Measurements from ENCODE around the gene WARS2.
A peak's percentile ranks its signal among the peaks of the same experiment; 100 is the strongest.
"Not testable (repeated sequence)": the region's sequence is repeated elsewhere in the genome, so short reads cannot be mapped to it uniquely, and the experiment has no call there.

Gene WARS2

GRCh38 chr1:119125874-119126273, 14.6 kb downstream of the WARS2 start:
- Histone ChIP-seq H3K27ac (replicated peaks; ENCODE audit: low read length) (no peak overlapping the region), H2BK5ac (ENCODE audit: low read length) (no peak overlapping the region), H4K91ac (ENCODE audit: low read depth, low read length, poor library complexity) (no peak overlapping the region), H3K4ac (ENCODE audit: low read length) (no peak overlapping the region), H3K4me2 (ENCODE audit: insufficient read depth, low read length, poor library complexity, severe bottlenecking) (no peak overlapping the region), H3K4me1 (ENCODE audit: control insufficient read depth in 2 of 2, insufficient read depth in 1 of 2, low read depth in 1 of 2, low read length in 2 of 2) (no peaks in the 10 kb centered on the region), H3K9me3 (replicated peaks in 1 of 2; ENCODE audit: control insufficient read depth in 2 of 2, insufficient read depth in 1 of 2, low read depth in 1 of 2, low read length in 2 of 2) (no peaks in the 10 kb centered on the region), H2AK5ac (ENCODE audit: low read depth, low read length) (no peak overlapping the region), H2BK15ac (ENCODE audit: low read length) (no peak overlapping the region), H2BK120ac (ENCODE audit: low read depth, low read length) (no peak overlapping the region), H3K79me1 (ENCODE audit: low read depth, low read length) (no peaks in the 10 kb centered on the region), H3K4me3 (ENCODE audit: low read length in 2 of 2) (no peak overlapping the region), H3K27me3 (ENCODE audit: control insufficient read depth in 3 of 3, insufficient read depth in 3 of 3, low read depth in 1 of 3, low read length in 3 of 3) (no peaks in the 10 kb centered on the region), H3K9ac (ENCODE audit: low read depth, low read length, poor library complexity) (no peak overlapping the region), H3K18ac (ENCODE audit: low read length) (no peak overlapping the region), H2BK12ac (ENCODE audit: low read length) (no peak overlapping the region), H3K36me3 (replicated peaks in 1 of 2; ENCODE audit: control insufficient read depth in 2 of 2, insufficient read depth in 2 of 2, low read length in 2 of 2) (no peaks in the 10 kb centered on the region), H3K23ac (ENCODE audit: low read depth, low read length, poor library complexity) (no peak overlapping the region), H3K14ac (ENCODE audit: low read length) (no peak overlapping the region), H2AFZ (ENCODE audit: low read length) (no peak overlapping the region), H4K8ac (ENCODE audit: low read depth, low read length) (no peak overlapping the region)
- no CpG with 5 or more reads among the region's 1 CpG for WGBS, 2 donors (ENCODE audit: extremely low coverage in 2 of 2, insufficient read length in 2 of 2, insufficient replicate concordance in 1 of 2)
- no peak for DNase-seq (ENCODE audit: low spot score)

GRCh38 chr1:119124764-119125163, 15.7 kb downstream of the WARS2 start:
- no peaks in the 10 kb centered on the region for H3K4me1 ChIP-seq (ENCODE audit: control insufficient read depth in 2 of 2, insufficient read depth in 1 of 2, low read depth in 1 of 2, low read length in 2 of 2)
- H3K4me2 ChIP-seq (ENCODE audit: insufficient read depth, low read length, poor library complexity, severe bottlenecking) = no peak overlapping the region
- no peak overlapping the region for H2BK15ac ChIP-seq (ENCODE audit: low read length)

DNA sequence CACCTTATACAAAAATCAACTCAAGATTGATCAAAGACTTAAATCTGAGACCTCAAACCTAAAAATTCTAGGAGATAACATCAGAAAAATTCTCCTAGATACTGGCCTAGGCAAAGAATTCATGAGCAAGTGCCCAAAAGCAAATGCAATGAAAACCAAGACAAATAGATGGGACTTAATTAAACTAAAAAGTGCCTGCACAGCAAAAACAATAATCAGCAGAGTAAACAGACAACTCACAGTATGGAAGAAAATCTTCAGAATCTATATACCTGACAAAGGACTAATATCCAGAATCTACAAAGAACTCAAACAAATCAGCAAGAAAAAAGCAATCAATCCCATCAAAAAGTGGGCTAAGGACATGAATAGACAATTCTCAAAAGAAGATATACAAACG, 18.6 kb downstream of the WARS2 start:
- not testable (repeated sequence) for H3K4me2 ChIP-seq (ENCODE audit: insufficient read depth, low read length, poor library complexity, severe bottlenecking); H2BK15ac ChIP-seq (ENCODE audit: low read length); H3K14ac ChIP-seq (ENCODE audit: low read length); H4K8ac ChIP-seq (ENCODE audit: low read depth, low read length); H3K9me3 ChIP-seq (replicated peaks in 1 of 2; ENCODE audit: control insufficient read depth in 2 of 2, insufficient read depth in 1 of 2, low read depth in 1 of 2, low read length in 2 of 2); H3K23ac ChIP-seq (ENCODE audit: low read depth, low read length, poor library complexity); H3K4ac ChIP-seq (ENCODE audit: low read length); H3K79me1 ChIP-seq (ENCODE audit: low read depth, low read length); H3K36me3 ChIP-seq (replicated peaks in 1 of 2; ENCODE audit: control insufficient read depth in 2 of 2, insufficient read depth in 2 of 2, low read length in 2 of 2); H3K27ac ChIP-seq (replicated peaks; ENCODE audit: low read length); H3K4me1 ChIP-seq (ENCODE audit: control insufficient read depth in 2 of 2, insufficient read depth in 1 of 2, low read depth in 1 of 2, low read length in 2 of 2); H2AK5ac ChIP-seq (ENCODE audit: low read depth, low read length); H3K27me3 ChIP-seq (ENCODE audit: control insufficient read depth in 3 of 3, insufficient read depth in 3 of 3, low read depth in 1 of 3, low read length in 3 of 3); H4K91ac ChIP-seq (ENCODE audit: low read depth, low read length, poor library complexity); H2BK12ac ChIP-seq (ENCODE audit: low read length); H3K9ac ChIP-seq (ENCODE audit: low read depth, low read length, poor library complexity); H3K4me3 ChIP-seq (ENCODE audit: low read length in 2 of 2); H2AFZ ChIP-seq (ENCODE audit: low read length); H2BK120ac ChIP-seq (ENCODE audit: low read depth, low read length); H3K18ac ChIP-seq (ENCODE audit: low read length); DNase-seq (ENCODE audit: low spot score); H2BK5ac ChIP-seq (ENCODE audit: low read length)
- WGBS, 2 donors (ENCODE audit: extremely low coverage in 2 of 2, insufficient read length in 2 of 2, insufficient replicate concordance in 1 of 2) = no CpG with 5 or more reads among the region's 1 CpG

More at GRCh38 chr1:119124764-119125163, 15.7 kb downstream of the WARS2 start:
- Histone ChIP-seq H3K9me3 (replicated peaks in 1 of 2; ENCODE audit: control insufficient read depth in 2 of 2, insufficient read depth in 1 of 2, low read depth in 1 of 2, low read length in 2 of 2) (no peaks in the 10 kb centered on the region), H3K18ac (ENCODE audit: low read length) (no peak overlapping the region), H2BK120ac (ENCODE audit: low read depth, low read length) (no peak overlapping the region), H3K4me3 (ENCODE audit: low read length in 2 of 2) (no peak overlapping the region), H3K79me1 (ENCODE audit: low read depth, low read length) (no peaks in the 10 kb centered on the region), H3K23ac (ENCODE audit: low read depth, low read length, poor library complexity) (no peak overlapping the region), H4K91ac (ENCODE audit: low read depth, low read length, poor library complexity) (no peak overlapping the region), H3K9ac (ENCODE audit: low read depth, low read length, poor library complexity) (no peak overlapping the region), H3K27me3 (ENCODE audit: control insufficient read depth in 3 of 3, insufficient read depth in 3 of 3, low read depth in 1 of 3, low read length in 3 of 3) (no peaks in the 10 kb centered on the region), H2BK12ac (ENCODE audit: low read length) (no peak overlapping the region), H4K8ac (ENCODE audit: low read depth, low read length) (no peak overlapping the region), H2AFZ (ENCODE audit: low read length) (no peak overlapping the region), H2BK5ac (ENCODE audit: low read length) (no peak overlapping the region), H2AK5ac (ENCODE audit: low read depth, low read length) (no peak overlapping the region), H3K27ac (replicated peaks; ENCODE audit: low read length) (no peak overlapping the region), H3K36me3 (replicated peaks in 1 of 2; ENCODE audit: control insufficient read depth in 2 of 2, insufficient read depth in 2 of 2, low read length in 2 of 2) (no peaks in the 10 kb centered on the region), H3K14ac (ENCODE audit: low read length) (no peak overlapping the region), H3K4ac (ENCODE audit: low read length) (no peak overlapping the region)
- no peak for DNase-seq (ENCODE audit: low spot score)
- no CpG with 5 or more reads among the region's 3 CpGs for WGBS, 2 donors (ENCODE audit: extremely low coverage in 2 of 2, insufficient read length in 2 of 2, insufficient replicate concordance in 1 of 2)

DNA sequence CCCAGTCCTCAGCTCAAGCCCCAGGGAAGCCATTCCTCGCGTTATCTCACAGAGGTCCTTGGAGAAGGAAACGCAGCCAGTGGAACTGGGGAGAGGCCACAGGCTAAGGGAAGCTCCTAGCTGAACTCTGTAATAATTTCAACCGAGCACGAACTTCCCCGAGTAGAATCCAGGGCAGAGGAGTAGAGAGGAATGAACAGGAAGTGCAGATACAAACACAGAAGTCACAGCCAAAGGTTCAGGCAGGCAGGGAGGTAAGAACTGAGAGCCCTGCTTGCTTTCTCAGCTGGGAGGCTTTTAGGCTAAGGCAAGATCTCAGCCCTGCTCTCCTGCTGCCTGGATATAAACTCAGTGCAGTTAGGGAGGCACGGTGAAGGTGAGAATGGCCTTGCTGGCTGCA, 23.7 kb downstream of the WARS2 start:
- no peak overlapping the region for H3K27ac ChIP-seq (replicated peaks; ENCODE audit: low read length)

More for the DNA sequence above, 23.7 kb downstream of the WARS2 start:
- Histone ChIP-seq H2BK15ac (ENCODE audit: low read length) (no peak overlapping the region), H3K14ac (ENCODE audit: low read length) (no peak overlapping the region), H3K9ac (ENCODE audit: low read depth, low read length, poor library complexity) (no peak overlapping the region), H3K23ac (ENCODE audit: low read depth, low read length, poor library complexity) (no peak overlapping the region), H3K4me3 (ENCODE audit: low read length in 2 of 2) (no peak overlapping the region), H3K4me1 (ENCODE audit: control insufficient read depth in 2 of 2, insufficient read depth in 1 of 2, low read depth in 1 of 2, low read length in 2 of 2) (peaks cover 0 to 11% of the 10 kb centered on the region in 2 donors), H4K8ac (ENCODE audit: low read depth, low read length) (no peak overlapping the region), H3K27me3 (ENCODE audit: control insufficient read depth in 3 of 3, insufficient read depth in 3 of 3, low read depth in 1 of 3, low read length in 3 of 3) (no peaks in the 10 kb centered on the region), H3K4ac (ENCODE audit: low read length) (no peak overlapping the region), H2AFZ (ENCODE audit: low read length) (peak overlapping the region; percentile 51), H4K91ac (ENCODE audit: low read depth, low read length, poor library complexity) (no peak overlapping the region), H2AK5ac (ENCODE audit: low read depth, low read length) (no peak overlapping the region), H2BK5ac (ENCODE audit: low read length) (no peak overlapping the region), H2BK12ac (ENCODE audit: low read length) (no peak overlapping the region), H3K18ac (ENCODE audit: low read length) (no peak overlapping the region), H3K9me3 (replicated peaks in 1 of 2; ENCODE audit: control insufficient read depth in 2 of 2, insufficient read depth in 1 of 2, low read depth in 1 of 2, low read length in 2 of 2) (no peaks in the 10 kb centered on the region), H2BK120ac (ENCODE audit: low read depth, low read length) (no peak overlapping the region), H3K4me2 (ENCODE audit: insufficient read depth, low read length, poor library complexity, severe bottlenecking) (no peak overlapping the region), H3K36me3 (replicated peaks in 1 of 2; ENCODE audit: control insufficient read depth in 2 of 2, insufficient read depth in 2 of 2, low read length in 2 of 2) (no peaks in the 10 kb centered on the region), H3K79me1 (ENCODE audit: low read depth, low read length) (no peaks in the 10 kb centered on the region)
- WGBS, 2 donors (ENCODE audit: extremely low coverage in 2 of 2, insufficient read length in 2 of 2, insufficient replicate concordance in 1 of 2) = no CpG with 5 or more reads among the region's 7 CpGs
- no peak for DNase-seq (ENCODE audit: low spot score)

Data from neuronal stem cell (in vitro differentiated cells).